Stromal cell of bone marrow (primary cell): ENCODE data around the gene PTGES3.
A peak's percentile ranks its signal among the peaks of the same experiment; 100 is the strongest.
"Not testable (repeated sequence)": the region's sequence is repeated elsewhere in the genome, so short reads cannot be mapped to it uniquely, and the experiment has no call there.

Experiments
- DNase-seq: peaks from one replicate; pipeline ENCODE4 v3.0.0-alpha.2; 2012; ENCODE audit warnings: low read depth

The PTGES3 gene

GRCh38 chr12:56653781-56654180, 34.3 kb downstream of the PTGES3 start:
- not testable (repeated sequence) for DNase-seq

- not testable (repeated sequence) for DNase-seq
Observed at GRCh38 chr12:56648023-56648422, 40.1 kb downstream of the PTGES3 start.

- DNase-seq: peak; percentile 100
Observed at GRCh38 chr12:56645717-56646446, 42.2 kb downstream of the PTGES3 start, which contains the start of gene ATP5F1B. TSS of gene ATP5F1B (minus strand) at chr12:56645984. CDS start at chr12:56645963, 21 bp downstream.

GRCh38 chr12:56645201-56645716, 42.8 kb downstream of the PTGES3 start:
- DNase-seq: no peak

GRCh38 chr12:56644654-56645053, 43.4 kb downstream of the PTGES3 start:
- DNase-seq: no peak

- no peak for DNase-seq
Observed at GRCh38 chr12:56641219-56641618, 46.9 kb downstream of the PTGES3 start.

GRCh38 chr12:56637621-56638020, 50.5 kb downstream of the PTGES3 start:
- no peak for DNase-seq

- peak; percentile 100 for DNase-seq
Observed at GRCh38 chr12:56636675-56637540, 51.2 kb downstream of the PTGES3 start.

GRCh38 chr12:56635806-56636674, 52.0 kb downstream of the PTGES3 start:
- DNase-seq: peak; percentile 80

GRCh38 chr12:56634837-56635791, 53.0 kb downstream of the PTGES3 start:
- peak; percentile 56 for DNase-seq

GRCh38 chr12:56634242-56634836, 53.7 kb downstream of the PTGES3 start:
- DNase-seq: no peak

GRCh38 chr12:56633468-56634241, 54.4 kb downstream of the PTGES3 start:
- DNase-seq: no peak

GRCh38 chr12:56632701-56633467, 55.2 kb downstream of the PTGES3 start:
- DNase-seq: no peak

- no peak for DNase-seq
Observed at GRCh38 chr12:56631790-56632700, 56.0 kb downstream of the PTGES3 start.

GRCh38 chr12:56630180-56630632, 57.9 kb downstream of the PTGES3 start, which contains the start of gene BAZ2A:
TSS of gene BAZ2A (minus strand) at chr12:56630326. CDS start at chr12:56617530, 12,796 bp downstream.
- DNase-seq: peak; percentile 71

GRCh38 chr12:56629459-56630179, 58.5 kb downstream of the PTGES3 start:
- no peak for DNase-seq
